ENCODE results near the gene FGF6. TPM values are rescaled to one million over a fixed set of nuclear protein-coding genes. Genes with fewer than 3 reads are reported as not detected.

The FGF6 gene, protein sequence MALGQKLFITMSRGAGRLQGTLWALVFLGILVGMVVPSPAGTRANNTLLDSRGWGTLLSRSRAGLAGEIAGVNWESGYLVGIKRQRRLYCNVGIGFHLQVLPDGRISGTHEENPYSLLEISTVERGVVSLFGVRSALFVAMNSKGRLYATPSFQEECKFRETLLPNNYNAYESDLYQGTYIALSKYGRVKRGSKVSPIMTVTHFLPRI
- total RNA-seq (24.7 TPM), polyA plus RNA-seq (ENCODE audit: insufficient read depth in 1 of 8, insufficient read length in 8 of 8, low replicate concordance in 1 of 8) (10 to 100 TPM; 18.3 to 54.4 (median 30.2) TPM)
- long read RNA-seq, donor 1, transcript FGF6-201 (3 exons, 743 nt): major isoform, 6 of 20 reads
- long read RNA-seq, donor 1, partial matches to known transcripts: 14 of 20 reads
- long read RNA-seq, donor 1, other reads (novel, unspliced or antisense): 0 of 20 reads
- long read RNA-seq, donor 2, partial matches to known transcripts: 0 of 1 reads
- long read RNA-seq, donor 2, other reads (novel, unspliced or antisense): 0 of 1 reads
- long read RNA-seq, donor 3, transcript FGF6-201 (3 exons, 743 nt): major isoform, 19 of 30 reads
- long read RNA-seq, donor 3, partial matches to known transcripts: 6 of 30 reads
- long read RNA-seq, donor 3, other reads (novel, unspliced or antisense): 5 of 30 reads
- long read RNA-seq, donor 4, transcript FGF6-201 (3 exons, 743 nt): major isoform, 6 of 6 reads
- long read RNA-seq, donor 4, partial matches to known transcripts: 0 of 6 reads
- long read RNA-seq, donor 4, other reads (novel, unspliced or antisense): 0 of 6 reads
- long read RNA-seq, donor 5, transcript FGF6-201 (3 exons, 743 nt): major isoform, 27 of 27 reads
- long read RNA-seq, donor 5, partial matches to known transcripts: 0 of 27 reads
- long read RNA-seq, donor 5, other reads (novel, unspliced or antisense): 0 of 27 reads
- long read RNA-seq, donor 6, transcript FGF6-201 (3 exons, 743 nt): major isoform, 11 of 11 reads
- long read RNA-seq, donor 6, partial matches to known transcripts: 0 of 11 reads
- long read RNA-seq, donor 6, other reads (novel, unspliced or antisense): 0 of 11 reads
- long read RNA-seq, donor 7, transcript FGF6-201 (3 exons, 743 nt): major isoform, 20 of 25 reads
- long read RNA-seq, donor 7, partial matches to known transcripts: 5 of 25 reads
- long read RNA-seq, donor 7, other reads (novel, unspliced or antisense): 0 of 25 reads
- long read RNA-seq, donor 8: 0 reads
- long read RNA-seq, donor 9, transcript FGF6-201 (3 exons, 743 nt): major isoform, 19 of 26 reads
- long read RNA-seq, donor 9, partial matches to known transcripts: 7 of 26 reads
- long read RNA-seq, donor 9, other reads (novel, unspliced or antisense): 0 of 26 reads
- long read RNA-seq, donor 10, transcript FGF6-201 (3 exons, 743 nt): major isoform, 30 of 45 reads
- long read RNA-seq, donor 10, partial matches to known transcripts: 15 of 45 reads
- long read RNA-seq, donor 10, other reads (novel, unspliced or antisense): 0 of 45 reads
- long read RNA-seq, donor 11, transcript FGF6-201 (3 exons, 743 nt): major isoform, 10 of 10 reads
- long read RNA-seq, donor 11, partial matches to known transcripts: 0 of 10 reads
- long read RNA-seq, donor 11, other reads (novel, unspliced or antisense): 0 of 10 reads

DNA sequence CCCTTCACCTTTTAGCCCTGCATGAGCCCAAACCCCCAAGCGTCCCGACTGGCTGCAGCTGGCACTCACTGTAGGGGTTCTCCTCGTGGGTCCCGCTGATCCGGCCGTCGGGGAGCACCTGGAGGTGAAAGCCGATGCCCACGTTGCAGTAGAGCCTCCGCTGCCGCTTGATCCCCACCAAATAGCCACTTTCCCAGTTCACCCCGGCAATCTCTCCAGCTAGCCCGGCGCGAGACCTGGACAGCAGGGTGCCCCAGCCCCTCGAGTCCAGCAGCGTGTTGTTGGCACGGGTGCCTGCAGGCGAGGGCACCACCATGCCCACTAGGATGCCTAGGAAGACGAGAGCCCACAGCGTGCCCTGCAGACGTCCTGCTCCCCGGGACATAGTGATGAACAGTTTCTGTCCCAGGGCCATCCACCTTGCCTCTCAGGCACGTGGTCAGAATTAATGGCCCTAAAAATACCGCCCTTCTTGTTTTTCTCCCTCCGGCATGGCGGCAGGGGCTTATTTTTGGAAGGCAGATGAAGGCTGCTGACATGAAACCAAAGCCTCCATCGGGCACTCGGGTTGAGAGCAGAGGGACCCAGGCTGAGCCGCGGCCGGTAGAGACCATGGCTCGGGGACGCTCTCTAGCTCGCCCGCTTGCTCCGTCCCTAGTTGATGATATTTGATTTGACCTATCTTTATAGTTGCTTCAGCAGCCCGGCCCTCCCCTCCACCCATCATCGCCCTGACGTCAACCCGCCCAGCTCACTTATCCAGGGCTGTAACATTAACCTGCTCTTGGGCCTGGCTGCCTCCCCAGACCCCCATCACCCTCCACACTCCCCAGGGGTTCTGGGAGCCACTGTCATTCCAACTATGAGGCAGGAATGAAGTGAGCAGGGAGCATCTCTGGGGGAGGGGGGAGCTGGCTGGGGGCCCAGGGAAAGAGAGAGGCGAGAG is at the start of gene FGF6:
FGF6 (minus strand) TSS at position 660 of the 946 bp plus-strand sequence; CDS start at position 415, 245 bp downstream.
- peak; percentile 66 for DNase-seq
- 89% methylated on average over 41 of the region's 42 CpGs for WGBS (ENCODE audit: insufficient coverage)
- peak within 1 kb of the TSS; percentile 40 for H3K4me3 ChIP-seq (ENCODE audit: low read length)

DNA sequence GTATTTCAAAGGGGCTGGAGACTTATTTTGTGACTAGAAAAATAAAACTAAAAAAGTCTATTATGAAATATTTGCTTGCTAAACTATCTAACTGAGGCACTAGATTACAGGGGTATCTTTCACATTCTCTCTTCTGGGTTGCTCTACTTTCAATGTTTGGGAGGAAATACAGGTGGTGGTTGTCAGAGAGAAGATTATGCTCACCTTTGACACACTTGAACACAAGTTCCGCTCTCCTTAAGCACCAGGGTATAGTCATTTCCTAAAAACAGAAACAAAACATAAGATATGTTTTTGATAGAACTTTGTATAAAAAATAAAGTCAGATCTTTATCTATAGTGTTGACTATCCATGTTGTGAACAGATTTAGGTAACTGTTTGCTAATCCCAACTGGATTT is 45.4 kb upstream of the FGF6 start:
- H3K9me3 ChIP-seq (replicated peaks; ENCODE audit: control insufficient read depth, low read depth, low read length): no peaks in the 10 kb centered on the region
- H3K27ac ChIP-seq (ENCODE audit: low read length): no peak overlapping the region
- no CpG with 5 or more reads among the region's 1 CpG for WGBS (ENCODE audit: insufficient coverage)
- no peak for DNase-seq
- peaks cover 7% of the 10 kb centered on the region for H3K36me3 ChIP-seq (ENCODE audit: control insufficient read depth, insufficient read depth, low read length)
- H3K4me1 ChIP-seq (ENCODE audit: control insufficient read depth, insufficient read depth, low read length): peaks cover 4% of the 10 kb centered on the region
- no peaks in the 10 kb centered on the region for H3K27me3 ChIP-seq (ENCODE audit: control insufficient read depth, insufficient read depth, low read length)
- H3K4me3 ChIP-seq (ENCODE audit: low read length): no peak overlapping the region

More for the DNA sequence above, at the start of gene FGF6:
- H3K27ac ChIP-seq (ENCODE audit: low read length): peak within 1 kb of the TSS; percentile 68
- no peaks in the 10 kb centered on the region for H3K9me3 ChIP-seq (replicated peaks; ENCODE audit: control insufficient read depth, low read depth, low read length)
- no peaks in the 10 kb centered on the region for H3K36me3 ChIP-seq (ENCODE audit: control insufficient read depth, insufficient read depth, low read length)
- H3K4me1 ChIP-seq (ENCODE audit: control insufficient read depth, insufficient read depth, low read length): peaks cover 53% of the 10 kb centered on the region
- H3K27me3 ChIP-seq (ENCODE audit: control insufficient read depth, insufficient read depth, low read length): no peaks in the 10 kb centered on the region

DNA sequence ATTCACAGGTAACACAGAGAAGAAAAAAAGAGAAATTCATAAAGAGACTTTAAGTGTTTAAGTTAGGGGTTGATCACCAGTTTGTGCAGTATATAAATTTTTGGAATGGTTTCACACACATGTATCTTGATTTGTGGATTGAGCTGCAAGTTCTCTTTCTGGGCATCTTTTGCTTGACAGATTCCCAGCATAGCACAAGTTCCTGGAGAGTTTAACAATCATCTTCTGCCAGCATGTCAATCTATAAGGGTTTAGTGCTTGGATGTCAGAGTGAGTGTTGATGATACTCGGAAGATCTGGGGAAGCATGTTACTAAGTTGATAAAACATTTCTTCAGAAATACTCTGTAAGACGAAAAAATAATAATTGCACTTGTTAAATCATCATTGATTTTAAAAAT is 43.9 kb upstream of the FGF6 start:
- H3K27me3 ChIP-seq (ENCODE audit: control insufficient read depth, insufficient read depth, low read length): no peaks in the 10 kb centered on the region
- no peak overlapping the region for H3K27ac ChIP-seq (ENCODE audit: low read length)
- WGBS (ENCODE audit: insufficient coverage): no CpG with 5 or more reads among the region's 2 CpGs
- no peak overlapping the region for H3K4me3 ChIP-seq (ENCODE audit: low read length)
- peaks cover 5% of the 10 kb centered on the region for H3K36me3 ChIP-seq (ENCODE audit: control insufficient read depth, insufficient read depth, low read length)
- no peaks in the 10 kb centered on the region for H3K9me3 ChIP-seq (replicated peaks; ENCODE audit: control insufficient read depth, low read depth, low read length)
- H3K4me1 ChIP-seq (ENCODE audit: control insufficient read depth, insufficient read depth, low read length): peaks cover 4% of the 10 kb centered on the region
- no peak for DNase-seq

DNA sequence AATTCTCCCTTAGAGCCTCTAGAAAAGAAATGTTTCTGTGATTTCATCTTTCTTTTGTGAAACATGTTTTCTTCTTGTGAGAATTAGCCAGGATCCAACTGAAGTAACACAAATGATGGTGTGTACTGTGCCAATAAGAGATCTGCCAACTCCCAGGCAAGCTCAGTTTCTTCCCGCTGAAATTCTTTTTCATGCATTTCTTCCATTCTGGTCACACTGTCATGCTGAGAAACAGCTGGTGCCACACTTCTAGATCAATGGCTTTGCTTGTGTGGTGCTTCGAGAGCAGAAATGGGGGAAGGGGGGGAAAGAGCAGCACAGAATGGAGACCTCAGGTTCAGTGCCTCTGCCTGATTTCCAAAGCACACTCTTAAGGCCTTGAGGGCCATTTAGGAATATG is 41.4 kb upstream of the FGF6 start:
- H3K9me3 ChIP-seq (replicated peaks; ENCODE audit: control insufficient read depth, low read depth, low read length): no peaks in the 10 kb centered on the region
- peaks cover 5% of the 10 kb centered on the region for H3K36me3 ChIP-seq (ENCODE audit: control insufficient read depth, insufficient read depth, low read length)
- WGBS (ENCODE audit: insufficient coverage): no CpG with 5 or more reads among the region's 2 CpGs
- DNase-seq: peak; percentile 29
- no peaks in the 10 kb centered on the region for H3K27me3 ChIP-seq (ENCODE audit: control insufficient read depth, insufficient read depth, low read length)
- no peak overlapping the region for H3K4me3 ChIP-seq (ENCODE audit: low read length)
- H3K4me1 ChIP-seq (ENCODE audit: control insufficient read depth, insufficient read depth, low read length): peaks cover 4% of the 10 kb centered on the region
- H3K27ac ChIP-seq (ENCODE audit: low read length): no peak overlapping the region

DNA sequence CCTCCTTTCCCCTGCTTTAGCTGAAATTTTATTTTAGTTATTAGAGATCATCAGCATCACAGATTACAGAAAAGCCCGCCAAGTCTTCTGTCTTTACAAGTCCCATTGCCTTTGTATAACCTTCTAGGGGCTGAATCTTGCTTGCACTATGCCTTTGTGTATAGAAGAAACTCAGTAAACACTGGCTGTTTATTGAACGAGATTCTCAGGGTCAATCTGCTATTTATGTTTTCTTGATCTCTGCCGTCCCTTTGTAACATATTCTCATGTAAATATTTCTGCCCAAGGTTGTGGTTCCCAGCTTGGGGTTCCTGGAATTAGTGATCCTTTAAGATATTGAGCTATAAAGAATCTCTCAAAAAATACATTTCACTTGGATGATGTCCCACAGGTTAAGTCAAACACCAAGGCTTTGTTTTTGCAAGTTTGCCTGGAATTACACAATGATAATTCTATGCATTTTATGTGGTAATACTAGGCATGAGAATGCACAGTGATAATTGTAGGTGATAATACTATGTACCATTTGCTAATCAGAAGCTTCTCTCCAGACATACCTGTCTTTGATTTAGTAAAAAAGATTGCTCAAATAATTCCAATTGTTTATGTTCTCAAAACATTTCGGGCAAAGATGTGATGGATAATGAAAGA is 40.6 kb upstream of the FGF6 start:
- no peaks in the 10 kb centered on the region for H3K9me3 ChIP-seq (replicated peaks; ENCODE audit: control insufficient read depth, low read depth, low read length)
- no peak overlapping the region for H3K27ac ChIP-seq (ENCODE audit: low read length)
- WGBS (ENCODE audit: insufficient coverage): no CpG with 5 or more reads among the region's 4 CpGs
- DNase-seq: no peak
- H3K27me3 ChIP-seq (ENCODE audit: control insufficient read depth, insufficient read depth, low read length): no peaks in the 10 kb centered on the region
- H3K36me3 ChIP-seq (ENCODE audit: control insufficient read depth, insufficient read depth, low read length): peaks cover 5% of the 10 kb centered on the region
- H3K4me3 ChIP-seq (ENCODE audit: low read length): no peak overlapping the region
- H3K4me1 ChIP-seq (ENCODE audit: control insufficient read depth, insufficient read depth, low read length): peaks cover 4% of the 10 kb centered on the region

DNA sequence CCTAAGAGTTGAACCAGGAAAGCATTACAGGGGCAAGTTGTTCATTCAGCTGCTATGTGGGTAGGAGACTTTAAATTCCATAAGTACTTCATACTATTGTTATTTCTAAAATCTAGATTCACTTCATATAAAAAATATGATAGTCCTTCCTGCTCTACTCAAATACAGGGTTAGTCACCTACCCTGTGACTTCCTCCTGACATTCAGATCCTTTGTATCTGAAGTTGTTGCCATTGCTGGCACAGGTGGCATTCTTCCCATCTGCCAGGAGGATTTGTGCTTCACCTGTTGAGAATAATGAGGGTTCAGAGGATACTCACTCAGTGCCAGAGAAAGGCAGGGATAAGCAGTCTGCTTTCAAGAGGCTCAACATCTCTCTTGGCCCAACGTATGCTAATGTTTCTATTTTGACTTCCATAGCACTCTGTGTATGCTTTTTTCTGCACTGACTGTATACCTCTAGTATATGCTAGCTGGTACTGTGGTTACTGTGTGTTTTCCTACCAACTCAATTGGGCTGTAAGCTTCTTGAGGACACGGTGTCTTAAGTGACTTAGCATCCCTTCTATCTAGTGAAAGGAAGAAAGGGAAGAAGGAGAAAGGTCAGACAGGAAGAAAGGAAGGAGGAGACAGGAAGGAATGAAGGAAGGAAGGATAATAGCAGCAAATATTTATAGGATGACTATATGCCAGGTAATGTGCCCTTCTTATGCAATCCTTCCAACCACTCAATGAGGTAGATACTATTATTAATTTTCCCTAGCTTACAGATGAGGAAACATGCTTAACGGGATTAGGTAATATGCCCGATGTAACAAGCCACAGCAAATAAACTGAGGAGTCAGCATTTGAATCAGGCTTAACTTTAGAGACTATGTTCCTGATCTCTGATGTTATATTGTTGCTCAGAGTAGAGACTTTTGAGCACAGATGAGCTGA is 38.5 kb upstream of the FGF6 start:
- no peak for DNase-seq
- Histone ChIP-seq H3K27ac (ENCODE audit: low read length) (no peak overlapping the region), H3K4me3 (ENCODE audit: low read length) (no peak overlapping the region), H3K27me3 (ENCODE audit: control insufficient read depth, insufficient read depth, low read length) (no peaks in the 10 kb centered on the region), H3K9me3 (replicated peaks; ENCODE audit: control insufficient read depth, low read depth, low read length) (peaks cover 2% of the 10 kb centered on the region), H3K36me3 (ENCODE audit: control insufficient read depth, insufficient read depth, low read length) (peaks cover 5% of the 10 kb centered on the region), H3K4me1 (ENCODE audit: control insufficient read depth, insufficient read depth, low read length) (peaks cover 4% of the 10 kb centered on the region)
- 60% methylated on average over 1 of the region's 4 CpGs for WGBS (ENCODE audit: insufficient coverage)

DNA sequence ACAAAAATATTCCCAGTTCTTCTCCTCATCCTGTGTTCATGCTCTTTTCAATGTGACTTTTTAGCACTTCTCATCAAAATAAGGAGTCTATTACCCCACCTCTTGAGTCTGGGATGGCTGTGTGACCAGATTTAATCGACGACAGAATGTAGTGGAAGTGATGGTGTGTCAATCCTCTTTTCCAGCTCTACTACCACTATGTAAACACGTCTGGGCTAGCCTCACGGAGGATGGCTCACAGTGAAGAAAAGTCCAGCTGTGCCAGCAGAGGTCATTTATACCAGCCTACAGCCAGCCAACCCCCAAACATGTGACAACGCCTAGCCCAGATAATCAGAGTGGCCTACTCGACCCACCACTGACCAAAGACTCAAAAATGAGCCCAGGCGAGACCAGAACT is 37.3 kb upstream of the FGF6 start:
- DNase-seq: no peak
- H3K27ac ChIP-seq (ENCODE audit: low read length): no peak overlapping the region
- no peaks in the 10 kb centered on the region for H3K36me3 ChIP-seq (ENCODE audit: control insufficient read depth, insufficient read depth, low read length)
- no CpG with 5 or more reads among the region's 7 CpGs for WGBS (ENCODE audit: insufficient coverage)
- H3K9me3 ChIP-seq (replicated peaks; ENCODE audit: control insufficient read depth, low read depth, low read length): peaks cover 2% of the 10 kb centered on the region
- no peaks in the 10 kb centered on the region for H3K27me3 ChIP-seq (ENCODE audit: control insufficient read depth, insufficient read depth, low read length)
- peaks cover 4% of the 10 kb centered on the region for H3K4me1 ChIP-seq (ENCODE audit: control insufficient read depth, insufficient read depth, low read length)
- no peak overlapping the region for H3K4me3 ChIP-seq (ENCODE audit: low read length)

DNA sequence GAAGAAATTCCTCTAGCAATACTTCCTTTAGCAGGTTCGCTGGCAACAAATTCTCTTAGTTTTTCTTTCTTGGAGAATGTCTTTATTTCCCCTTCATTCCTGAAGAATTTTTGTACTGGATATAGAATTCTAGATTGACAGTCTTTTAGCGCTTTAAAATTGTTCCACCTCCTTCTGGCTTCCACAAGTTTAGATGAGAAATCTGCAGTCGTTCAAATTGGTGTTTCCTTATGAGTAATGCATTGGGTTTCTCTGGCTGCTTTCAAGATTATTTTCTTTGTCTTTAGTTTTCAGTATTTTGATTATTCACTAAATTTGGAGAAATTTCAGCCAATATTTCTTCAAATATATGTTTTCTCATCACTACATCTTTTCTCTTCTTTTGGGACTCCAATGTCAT is 33.3 kb upstream of the FGF6 start:
- H3K36me3 ChIP-seq (ENCODE audit: control insufficient read depth, insufficient read depth, low read length): no peaks in the 10 kb centered on the region
- H3K9me3 ChIP-seq (replicated peaks; ENCODE audit: control insufficient read depth, low read depth, low read length): peaks cover 2% of the 10 kb centered on the region
- H3K4me3 ChIP-seq (ENCODE audit: low read length): no peak overlapping the region
- no peak for DNase-seq
- no peak overlapping the region for H3K27ac ChIP-seq (ENCODE audit: low read length)
- no peaks in the 10 kb centered on the region for H3K4me1 ChIP-seq (ENCODE audit: control insufficient read depth, insufficient read depth, low read length)
- no CpG with 5 or more reads among the region's 3 CpGs for WGBS (ENCODE audit: insufficient coverage)
- H3K27me3 ChIP-seq (ENCODE audit: control insufficient read depth, insufficient read depth, low read length): peaks cover 3% of the 10 kb centered on the region

All from muscle of leg (tissue), 16 donors.